GM19239 (cell line): ENCODE measurements around the gene FREY1.

Experiments
- DNase-seq: peaks from one replicate; pipeline ENCODE4 v3.0.0; 2011; ENCODE audit warnings: low spot score; ENCODE audit not compliant: insufficient read length
- FAIRE-seq: peaks from 2 replicates; lab custom pipeline; 2011; peaks lifted over from hg19 to GRCh38; lab: Jason Lieb, UNC

FREY1 gene

DNA sequence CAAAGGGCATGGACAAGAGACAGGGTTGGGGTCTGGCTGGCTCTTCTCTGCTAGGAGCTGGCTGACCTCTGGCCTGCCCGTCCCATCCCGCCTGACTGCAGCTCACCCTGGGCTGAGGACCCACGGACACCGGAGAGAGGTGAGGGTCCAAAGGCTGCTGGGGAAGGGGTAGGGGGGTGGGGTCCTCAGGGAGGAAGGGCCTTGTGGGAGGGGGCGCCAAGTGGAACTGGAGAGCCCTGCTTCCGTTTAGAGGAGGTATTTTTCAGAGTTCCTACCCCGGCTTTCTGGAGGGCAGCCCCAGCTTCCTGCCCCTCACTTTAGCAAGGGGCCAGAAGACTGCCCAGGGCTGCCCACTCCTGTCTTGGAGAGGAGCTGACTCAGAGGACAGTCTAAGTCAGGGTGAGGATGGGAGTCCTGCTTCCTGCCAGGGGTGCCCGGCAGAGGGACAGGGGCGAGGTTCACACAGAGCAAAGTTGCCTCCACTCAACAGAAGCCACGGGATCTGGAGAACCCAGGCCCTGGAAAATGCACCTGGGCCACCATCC, 22.5 kb upstream of the FREY1 start:
- no peak for FAIRE-seq
- no peak for DNase-seq

DNA sequence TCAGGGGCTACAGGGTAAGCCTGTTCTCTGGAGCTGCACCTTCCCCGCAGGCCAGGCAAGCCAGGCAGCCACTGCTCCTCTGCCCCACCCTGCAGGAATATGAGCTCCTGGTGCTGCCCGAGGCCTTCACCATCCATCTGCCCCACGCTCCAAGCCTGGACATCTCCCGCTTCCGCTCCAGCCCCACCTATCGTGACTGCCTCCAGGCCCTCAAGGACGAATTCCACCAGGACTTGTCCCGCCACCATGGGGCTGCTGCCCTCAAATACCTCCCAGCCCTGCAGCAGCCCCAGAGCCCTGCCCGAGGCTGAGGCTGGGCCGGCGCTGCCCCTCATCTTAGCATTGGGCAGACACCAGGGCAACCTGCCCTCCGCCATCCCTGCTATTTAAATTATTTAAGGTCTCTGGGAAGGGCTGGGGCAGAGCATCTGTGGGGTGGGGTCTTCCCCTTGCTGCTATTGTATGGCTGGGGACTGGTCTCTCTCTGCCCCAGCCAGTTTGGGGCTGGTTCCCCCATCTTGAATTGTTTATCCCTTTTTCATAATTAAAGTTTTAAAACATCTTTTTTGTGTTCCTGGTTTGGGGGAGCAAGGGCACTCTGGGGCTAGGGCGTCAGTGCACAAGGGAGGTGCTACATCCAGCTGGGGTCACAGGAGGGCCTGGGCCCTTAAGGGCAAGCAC, 21.6 kb upstream of the FREY1 start:
- DNase-seq (no peak), FAIRE-seq (no peak)

DNA sequence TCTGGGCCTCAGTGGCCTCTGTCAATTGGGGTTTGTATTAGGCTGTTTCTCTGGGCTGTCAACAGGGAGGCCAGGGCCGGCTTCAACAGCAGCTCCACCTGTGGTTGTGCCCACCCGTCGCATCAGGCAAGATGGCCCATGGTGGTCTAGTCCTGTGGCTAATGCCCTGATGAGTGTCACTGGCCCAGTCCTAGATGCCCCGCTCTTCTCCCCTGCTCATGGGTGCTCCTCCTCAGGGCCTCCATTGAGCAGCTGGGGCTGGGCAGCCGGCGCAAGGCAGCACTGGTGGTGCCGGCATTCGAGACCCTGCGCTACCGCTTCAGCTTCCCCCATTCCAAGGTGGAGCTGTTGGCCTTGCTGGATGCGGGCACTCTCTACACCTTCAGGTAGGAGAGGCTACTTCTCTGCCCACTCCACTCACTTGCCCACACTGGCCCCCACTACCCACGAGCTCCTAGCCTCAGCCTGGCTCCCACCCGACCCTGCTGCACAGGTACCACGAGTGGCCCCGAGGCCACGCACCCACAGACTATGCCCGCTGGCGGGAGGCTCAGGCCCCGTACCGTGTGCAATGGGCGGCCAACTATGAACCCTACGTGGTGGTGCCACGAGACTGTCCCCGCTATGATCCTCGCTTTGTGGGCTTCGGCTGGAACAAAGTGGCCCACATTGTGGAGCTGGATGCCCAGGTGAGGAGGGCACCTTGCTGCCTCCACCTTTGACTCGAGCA, 20.8 kb upstream of the FREY1 start:
- FAIRE-seq (no peak), DNase-seq (no peak)

DNA sequence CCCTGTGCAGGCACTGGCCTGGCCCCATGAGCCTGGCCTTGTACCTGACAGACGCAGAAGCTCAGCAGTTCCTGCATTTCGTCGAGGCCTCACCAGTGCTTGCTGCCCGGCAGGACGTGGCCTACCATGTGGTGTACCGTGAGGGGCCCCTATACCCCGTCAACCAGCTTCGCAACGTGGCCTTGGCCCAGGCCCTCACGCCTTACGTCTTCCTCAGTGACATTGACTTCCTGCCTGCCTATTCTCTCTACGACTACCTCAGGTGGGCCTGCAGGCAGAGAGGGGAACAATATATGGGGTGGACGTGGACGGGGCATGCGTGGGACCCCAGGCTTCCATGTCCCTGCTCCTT, 20.2 kb upstream of the FREY1 start:
- DNase-seq (no peak), FAIRE-seq (no peak)

DNA sequence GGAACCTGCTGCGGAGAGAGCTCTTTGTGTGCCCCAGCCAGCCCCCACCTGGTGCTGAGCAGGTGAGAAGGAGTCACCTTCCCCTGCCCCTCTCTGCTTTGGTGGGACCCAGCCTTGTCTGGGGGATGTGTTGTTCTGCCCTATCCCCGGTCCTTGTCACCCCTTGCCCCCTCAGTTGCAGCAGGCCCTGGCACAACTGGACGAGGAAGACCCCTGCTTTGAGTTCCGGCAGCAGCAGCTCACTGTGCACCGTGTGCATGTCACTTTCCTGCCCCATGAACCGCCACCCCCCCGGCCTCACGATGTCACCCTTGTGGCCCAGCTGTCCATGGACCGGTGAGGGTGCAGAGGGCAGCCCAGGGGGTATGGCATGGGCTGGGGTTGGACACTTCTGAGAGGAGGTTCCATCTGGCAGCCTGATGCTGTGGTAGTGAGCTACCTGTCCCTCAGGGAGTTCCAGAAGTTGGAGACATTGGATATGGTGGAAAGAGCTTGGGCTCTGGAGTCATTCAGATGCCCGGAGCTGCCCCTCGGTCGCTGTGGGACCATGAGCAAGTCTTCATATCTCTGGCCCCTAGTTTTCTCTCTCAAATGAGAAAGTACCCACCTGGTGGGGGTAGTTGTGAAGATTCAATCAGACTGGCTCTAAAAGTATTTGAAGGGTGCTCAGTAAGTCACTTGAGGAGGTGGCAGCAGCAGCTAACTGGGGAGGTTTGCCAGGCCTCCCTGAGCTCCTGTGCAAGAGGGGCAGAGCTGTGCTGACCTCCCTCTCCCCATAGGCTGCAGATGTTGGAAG, 19.7 kb upstream of the FREY1 start:
- FAIRE-seq, result no peak
- no peak for DNase-seq

DNA sequence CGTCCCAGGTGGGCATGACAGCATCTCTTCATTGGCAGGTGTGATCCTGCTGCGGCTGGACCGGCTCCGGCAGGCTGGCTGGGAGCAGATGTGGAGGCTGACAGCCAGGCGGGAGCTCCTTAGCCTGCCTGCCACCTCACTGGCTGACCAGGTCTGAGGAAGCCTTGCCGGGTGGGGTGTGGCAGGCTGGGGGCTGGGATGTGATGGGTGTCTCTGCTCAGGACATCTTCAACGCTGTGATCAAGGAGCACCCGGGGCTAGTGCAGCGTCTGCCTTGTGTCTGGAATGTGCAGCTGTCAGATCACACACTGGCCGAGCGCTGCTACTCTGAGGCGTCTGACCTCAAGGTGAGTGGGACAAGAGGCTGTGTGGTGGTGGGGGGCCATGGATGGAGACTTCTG, 18.9 kb upstream of the FREY1 start:
- FAIRE-seq (no peak), DNase-seq (no peak)

DNA sequence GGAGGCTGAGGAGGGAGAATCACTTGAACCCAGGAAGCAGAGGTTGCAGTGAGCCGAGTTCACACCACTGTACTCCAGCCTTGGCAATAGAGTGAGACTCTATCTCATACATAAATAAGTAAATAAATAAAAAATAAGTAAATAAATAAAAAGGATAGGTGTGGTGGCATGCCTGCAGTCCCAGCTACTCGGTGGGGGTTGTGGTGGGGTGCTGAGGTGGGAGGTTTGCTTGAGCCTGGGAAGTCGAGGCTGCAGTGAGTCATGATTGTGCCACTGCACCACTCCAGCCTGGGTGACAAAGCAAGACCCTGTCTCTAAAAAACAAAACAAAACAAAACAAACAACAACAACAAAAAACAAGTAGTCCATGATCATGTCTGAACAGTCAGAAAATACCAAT, 18.5 kb upstream of the FREY1 start:
- DNase-seq (no peak), FAIRE-seq (no peak)

DNA sequence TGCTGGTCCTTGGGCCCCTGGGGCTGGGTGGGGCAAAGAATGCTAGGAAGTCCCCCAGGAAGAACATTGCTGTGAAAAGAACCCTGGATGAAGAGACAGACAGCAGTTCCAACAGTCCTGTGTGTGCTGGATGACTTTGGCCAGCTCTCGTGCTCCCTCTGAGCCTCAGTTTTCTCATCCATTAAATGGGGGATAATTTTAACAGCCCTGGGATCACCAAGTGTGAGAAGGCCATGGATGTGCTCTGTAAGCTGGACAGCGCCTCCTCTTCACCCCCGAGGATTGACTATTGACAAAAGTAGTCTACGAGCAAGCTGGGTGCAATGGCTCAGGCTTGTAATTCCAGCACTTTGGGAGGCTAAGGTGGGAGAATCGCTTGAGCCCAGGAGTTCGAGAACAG, 17.9 kb upstream of the FREY1 start:
- DNase-seq (no peak), FAIRE-seq (no peak)

DNA sequence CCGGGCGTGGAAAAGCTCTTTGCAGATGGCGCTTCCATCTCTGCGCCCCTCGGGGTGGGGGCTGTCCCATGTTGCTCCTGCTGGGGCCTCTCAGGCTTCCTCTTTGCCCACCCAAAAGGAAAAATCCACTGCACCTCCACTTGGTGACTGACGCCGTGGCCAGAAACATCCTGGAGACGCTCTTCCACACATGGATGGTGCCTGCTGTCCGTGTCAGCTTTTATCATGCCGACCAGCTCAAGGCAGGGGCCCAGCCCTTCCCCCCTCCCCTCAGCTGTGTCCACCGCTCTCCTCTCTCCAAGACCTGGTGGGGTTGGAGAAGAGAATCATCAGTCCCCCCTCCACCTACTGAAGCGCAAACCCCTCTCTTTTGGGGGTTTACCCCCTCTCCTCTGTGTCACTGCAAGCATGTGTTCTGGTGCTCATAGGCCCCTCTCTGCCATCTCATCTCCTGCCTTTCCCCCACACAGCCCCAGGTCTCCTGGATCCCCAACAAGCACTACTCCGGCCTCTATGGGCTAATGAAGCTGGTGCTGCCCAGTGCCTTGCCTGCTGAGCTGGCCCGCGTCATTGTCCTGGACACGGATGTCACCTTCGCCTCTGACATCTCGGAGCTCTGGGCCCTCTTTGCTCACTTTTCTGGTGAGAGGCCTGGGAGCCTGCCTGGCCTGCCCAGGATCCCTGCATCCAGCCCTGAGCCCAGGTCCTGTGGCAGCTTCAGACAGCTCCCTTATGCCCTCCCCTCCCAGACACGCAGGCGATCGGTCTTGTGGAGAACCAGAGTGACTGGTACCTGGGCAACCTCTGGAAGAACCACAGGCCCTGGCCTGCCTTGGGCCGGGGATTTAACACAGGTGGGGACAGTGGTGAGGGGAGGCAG, 17.2 kb upstream of the FREY1 start:
- DNase-seq (no peak), FAIRE-seq (no peak)

DNA sequence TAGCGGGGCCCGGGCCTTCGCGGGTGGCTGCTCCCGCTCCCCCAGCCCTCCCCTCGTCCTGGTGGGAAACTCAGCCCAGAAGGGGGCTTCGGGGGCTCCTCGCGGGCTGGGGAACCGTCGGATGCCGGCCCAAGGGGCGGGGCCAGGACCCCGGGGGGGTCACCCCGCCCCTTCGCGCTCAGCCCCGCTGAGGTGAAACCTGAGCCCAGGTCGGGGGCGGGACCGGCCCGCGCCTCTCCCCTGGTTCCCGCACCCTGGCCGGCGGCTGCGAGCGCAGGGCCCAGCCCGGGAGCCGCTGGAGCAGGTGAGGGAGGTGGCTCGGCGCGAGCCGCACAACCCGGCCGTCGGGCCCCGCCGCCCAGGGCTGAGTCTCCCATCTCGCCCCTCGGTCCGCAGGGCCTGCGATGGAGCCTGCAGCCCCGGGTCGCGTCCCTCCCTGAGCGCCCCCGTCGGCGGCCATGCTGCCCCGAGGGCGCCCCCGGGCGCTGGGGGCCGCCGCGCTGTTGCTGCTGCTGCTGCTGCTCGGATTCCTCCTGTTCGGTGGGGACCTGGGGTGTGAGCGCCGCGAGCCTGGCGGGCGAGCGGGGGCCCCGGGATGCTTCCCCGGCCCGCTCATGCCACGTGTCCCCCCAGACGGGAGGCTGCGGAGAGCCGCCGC, 15.5 kb upstream of the FREY1 start, which contains the start of gene LARGE2:
Gene LARGE2 (plus strand): TSS at position 232 of the 658 bp plus-strand sequence. CDS start 227 bp downstream, at position 459.
- no peak for DNase-seq

DNA sequence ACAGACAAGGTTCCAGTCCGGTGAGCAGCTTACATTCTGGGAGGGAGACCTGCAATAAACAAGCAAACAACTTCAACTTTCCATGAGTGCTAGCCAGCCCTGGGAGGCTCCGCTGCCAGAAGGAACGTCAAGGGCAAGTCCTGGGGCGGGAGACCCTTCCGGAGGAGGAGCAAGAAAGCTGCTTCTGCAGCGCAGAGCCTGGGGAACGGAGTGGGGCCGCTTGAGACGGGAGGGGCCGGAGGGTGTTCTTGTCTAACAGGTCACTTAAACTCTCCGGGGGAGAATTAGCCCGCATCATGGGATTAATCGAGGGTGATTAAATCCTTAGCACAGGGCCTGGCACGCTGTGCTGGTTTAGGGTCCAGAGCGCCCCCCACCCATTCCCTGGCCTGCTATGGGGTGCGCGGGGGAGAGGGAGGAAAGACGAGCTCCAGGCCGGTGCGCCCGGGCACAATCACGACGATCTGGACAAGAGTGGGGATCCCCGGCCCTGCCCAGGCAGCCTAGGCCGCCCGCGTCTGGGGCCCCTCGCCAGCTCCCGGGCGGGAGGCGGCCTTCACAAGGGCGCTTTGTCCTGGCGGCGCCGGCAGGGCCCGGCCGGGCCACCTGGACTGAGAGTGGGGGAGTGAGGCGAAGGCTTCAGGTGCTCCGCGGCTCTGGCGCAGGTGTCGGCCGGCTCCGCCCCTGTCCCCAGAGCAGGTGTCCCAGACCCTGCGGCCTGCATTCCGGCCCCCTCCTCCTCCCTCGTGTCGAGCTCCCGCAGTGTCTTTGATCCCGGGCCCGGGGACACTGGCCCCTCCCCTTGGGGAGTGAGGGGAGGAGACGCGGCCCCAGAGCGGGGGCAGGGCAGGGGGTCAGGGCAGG, 14.7 kb upstream of the FREY1 start:
- FAIRE-seq (no peak), DNase-seq (no peak)

More for the DNA sequence above, 15.5 kb upstream of the FREY1 start, which contains the start of gene LARGE2:
- no peak for FAIRE-seq

DNA sequence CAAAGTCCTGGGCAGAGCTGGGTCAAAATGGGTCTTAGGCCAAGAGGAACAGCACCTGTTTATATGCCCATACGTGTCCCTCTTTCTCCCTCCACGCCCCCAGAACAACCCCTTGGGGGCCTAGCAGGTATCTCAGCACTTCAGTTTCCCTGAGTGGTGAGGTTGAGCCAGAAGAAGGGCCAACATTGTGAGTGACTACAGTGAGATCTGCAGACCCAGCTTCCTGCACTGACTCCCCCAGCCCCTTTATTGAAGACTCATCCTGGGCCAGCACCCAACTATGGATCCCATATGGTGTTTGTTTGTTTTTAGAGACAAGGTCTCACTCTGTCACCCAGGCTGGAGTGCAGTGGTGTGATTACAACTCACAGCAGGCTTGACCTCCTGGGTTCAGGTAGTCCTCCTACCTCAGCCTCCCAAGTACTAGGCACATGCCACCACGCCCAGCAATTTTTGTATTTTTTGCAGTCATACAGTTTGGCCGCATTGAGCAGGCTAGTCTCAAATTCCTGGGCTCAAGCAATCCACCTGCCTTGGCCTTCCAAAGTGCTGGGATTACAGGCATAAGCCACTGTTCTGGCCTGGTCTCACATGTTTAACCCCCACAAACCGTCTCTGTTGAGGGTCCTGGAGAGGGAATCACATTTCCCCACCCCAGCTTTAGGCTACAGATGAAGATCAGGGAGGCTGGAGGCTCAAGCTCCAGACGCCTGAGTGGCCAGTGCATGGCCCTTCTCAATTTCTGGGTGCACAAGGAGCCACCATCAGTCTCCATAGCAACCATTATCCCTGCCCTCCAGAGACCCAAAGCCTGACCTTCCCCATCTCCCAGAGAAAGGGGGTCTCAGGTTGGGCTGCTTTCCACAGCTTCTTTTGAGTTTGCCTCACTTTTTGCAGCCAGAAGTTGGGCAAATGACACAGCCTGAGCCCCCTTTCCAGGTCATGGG, 13.7 kb upstream of the FREY1 start:
- DNase-seq (no peak), FAIRE-seq (no peak)

DNA sequence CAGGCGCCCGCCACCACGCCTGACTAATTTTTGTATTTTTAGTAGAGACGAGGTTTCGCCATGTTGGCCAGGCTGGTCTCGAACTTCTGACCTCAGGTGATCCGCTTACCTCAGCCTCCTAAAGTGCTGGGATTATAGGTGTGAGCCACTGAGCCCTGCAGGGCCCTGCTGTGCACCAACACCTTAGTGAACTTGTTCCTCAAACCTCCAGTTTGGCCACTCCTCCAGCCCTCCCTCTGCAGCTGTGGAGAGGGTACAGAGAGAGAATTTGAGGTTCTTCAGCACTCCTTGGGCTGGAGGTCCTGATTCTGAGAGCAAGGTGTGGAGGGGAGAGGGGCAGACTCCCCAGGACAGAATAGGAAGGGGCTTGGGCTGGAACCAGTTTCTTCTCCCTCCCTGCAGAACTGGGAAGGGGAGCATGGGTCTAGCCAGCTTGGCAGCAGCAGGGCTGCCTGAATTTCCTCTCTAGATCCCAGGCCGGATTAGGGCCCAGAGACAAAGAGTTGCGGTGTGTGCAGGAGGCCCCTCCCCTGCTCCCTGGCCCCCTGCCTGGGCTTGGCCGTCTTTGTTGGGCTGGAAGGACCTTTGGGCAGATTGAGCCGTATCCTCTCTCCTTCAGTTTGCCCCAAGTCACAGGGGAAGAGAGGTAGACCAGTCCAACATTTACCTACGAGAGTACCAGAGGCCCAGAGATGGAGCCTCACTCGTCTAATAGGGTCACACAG, 12.9 kb upstream of the FREY1 start:
- no peak for DNase-seq
- FAIRE-seq, result no peak

DNA sequence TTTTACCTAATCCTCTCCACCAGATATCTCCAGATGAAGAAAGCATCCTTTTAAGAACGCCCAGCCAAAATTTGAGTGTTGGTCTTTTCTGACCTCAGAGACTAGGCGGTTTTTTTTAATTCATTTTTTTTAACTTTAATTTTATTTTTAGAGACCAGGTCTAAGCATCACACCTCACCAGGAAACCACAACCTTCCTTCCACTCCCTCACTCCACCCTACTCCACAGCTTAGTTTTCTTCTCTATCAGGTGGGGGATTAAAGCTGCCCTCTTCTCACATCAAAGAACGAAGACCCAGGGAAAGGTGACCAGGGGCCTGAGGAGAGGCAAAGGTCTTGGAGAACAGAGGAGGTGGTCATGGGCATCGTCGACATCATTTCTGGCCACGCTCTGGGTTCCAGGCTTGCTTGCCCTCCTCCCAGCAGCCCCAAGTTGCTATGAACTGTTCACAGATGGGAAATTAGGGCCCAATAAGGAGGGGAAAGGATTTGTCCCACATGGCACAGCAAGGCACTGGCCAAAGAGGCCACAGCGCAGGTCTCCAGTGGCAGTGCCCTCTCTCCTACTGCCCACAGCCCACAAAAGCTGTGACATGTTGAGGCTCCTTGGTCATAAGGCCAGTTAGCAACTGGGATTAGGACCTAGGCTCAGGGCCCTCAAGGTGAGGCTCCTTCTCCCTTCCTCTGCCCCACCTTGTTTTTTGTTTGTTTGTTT, 12.0 kb upstream of the FREY1 start:
- FAIRE-seq, result no peak
- DNase-seq, result no peak

DNA sequence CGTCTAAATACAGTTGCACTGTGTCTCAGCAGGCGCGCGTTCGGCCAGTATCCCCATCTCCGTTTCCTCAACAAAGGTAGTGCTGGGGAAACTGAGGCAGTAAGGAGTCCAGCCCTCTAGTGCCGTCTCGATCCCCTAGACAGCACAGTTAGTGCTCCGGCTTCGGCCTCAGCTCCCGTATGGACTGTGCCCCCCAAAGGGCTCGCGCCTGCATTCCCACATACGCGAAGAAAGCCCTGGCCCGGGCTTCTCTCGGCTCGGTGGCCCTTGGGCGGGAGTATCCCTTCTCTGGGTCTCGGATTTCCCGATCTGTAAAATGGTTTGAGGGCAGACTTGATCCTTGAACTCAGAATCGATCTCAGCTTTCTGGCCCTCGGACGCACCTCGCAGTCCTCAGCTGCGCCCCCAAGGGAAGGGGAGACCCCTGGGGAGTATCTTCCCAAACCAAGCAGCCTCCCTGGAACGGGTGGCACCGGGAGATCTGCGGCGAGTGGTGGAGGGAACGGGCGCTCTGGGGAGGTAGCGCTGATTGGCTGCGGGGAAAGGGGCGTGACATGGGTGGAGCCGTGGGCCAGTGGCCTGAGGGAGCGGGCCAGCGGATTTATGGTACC, 11.4 kb upstream of the FREY1 start:
- DNase-seq, result peak; percentile 88
- peak; percentile 82 for FAIRE-seq
